Measurements from ENCODE around the gene THRB. TPM values are rescaled to one million over a fixed set of nuclear protein-coding genes. Genes with fewer than 3 reads are reported as not detected.

Gene THRB
- total and polyA plus RNA-seq, 2 donors (not counting 3 experiments of a cell fraction or from before 2014, with no cell fraction given), result 0.06 TPM; not detected in 1

DNA sequence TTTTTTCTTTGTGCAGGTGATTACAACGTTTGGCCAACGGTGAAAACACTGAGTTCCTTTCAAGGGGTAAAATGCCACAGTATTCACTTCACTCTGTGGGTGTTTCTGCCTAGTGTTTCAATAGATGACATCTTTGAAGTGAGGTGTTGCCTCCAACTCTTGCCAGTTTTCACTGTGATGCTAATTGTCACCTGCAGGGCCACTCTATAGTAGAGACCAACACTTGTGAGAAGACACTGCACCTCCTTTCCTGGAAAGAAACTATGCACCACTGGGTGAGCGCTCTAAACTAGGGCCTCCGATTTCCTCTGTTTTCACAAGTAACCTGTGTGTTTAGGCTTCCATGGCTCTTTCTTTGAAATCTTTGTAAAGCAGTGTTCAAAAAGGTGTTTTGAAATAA, 98.3 kb downstream of the THRB start:
- ChIA-PET POLR2A (no interaction called here), CTCF (no interaction called here)
- no peaks in the 10 kb centered on the region for H3K36me3 ChIP-seq (ENCODE audit: control insufficient read depth in 2 of 2, extremely low read depth in 1 of 2, insufficient read depth in 2 of 2, low read length in 2 of 2)
- FAIRE-seq, result no peak
- no peaks in the 10 kb centered on the region for H3K9me1 ChIP-seq (replicated peaks; ENCODE audit: control insufficient read depth, extremely low read depth, insufficient read depth, low read length)
- DNase-seq (ENCODE audit: low read depth, low spot score), result no peak
- no peak overlapping the region for H3K27ac ChIP-seq (ENCODE audit: insufficient read depth, low read depth, low read length)
- peaks cover 0 to 2% of the 10 kb centered on the region in 2 experiments for H3K27me3 ChIP-seq (ENCODE audit: control insufficient read depth in 2 of 2, insufficient read depth in 2 of 2, low read length in 2 of 2)
- no peak overlapping the region for H2AFZ ChIP-seq (ENCODE audit: low read depth, low read length)
- no peak overlapping the region for H3K9ac ChIP-seq (replicated peaks; ENCODE audit: extremely low read depth, insufficient read depth, low read length)
- no peaks in the 10 kb centered on the region for H3K9me3 ChIP-seq (replicated peaks; ENCODE audit: control insufficient read depth, insufficient read depth, low read length)
- TF ChIP-seq, protein P1, sequence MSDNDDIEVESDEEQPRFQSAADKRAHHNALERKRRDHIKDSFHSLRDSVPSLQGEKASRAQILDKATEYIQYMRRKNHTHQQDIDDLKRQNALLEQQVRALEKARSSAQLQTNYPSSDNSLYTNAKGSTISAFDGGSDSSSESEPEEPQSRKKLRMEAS (IDR thresholded peaks at IDR 0.05; ENCODE audit: insufficient read depth, insufficient read length), result no peak
- TF ChIP-seq JUN (IDR thresholded peaks at IDR 0.05; ENCODE audit: borderline replicate concordance, insufficient read depth, insufficient read length, low read depth) (no peak), POLR2A (IDR thresholded peaks at IDR 0.05; ENCODE audit: low read depth, low read length) (no peak), GATA2 (IDR thresholded peaks at IDR 0.05; ENCODE audit: insufficient read depth, insufficient read length, low read depth, low read length) (no peak), POLR2AphosphoS5 (IDR thresholded peaks at IDR 0.05; ENCODE audit: insufficient read depth, low read depth, low read length) (no peak), MYC (IDR thresholded peaks at IDR 0.05; ENCODE audit: low read depth, low read length) (no peak), FOS (IDR thresholded peaks at IDR 0.05; ENCODE audit: borderline replicate concordance, insufficient read depth, low read length) (no peak), EZH2 (IDR thresholded peaks at IDR 0.05; ENCODE audit: borderline replicate concordance, low read depth, low read length, severe bottlenecking) (no peak)
- TF ChIP-seq, protein P2, sequence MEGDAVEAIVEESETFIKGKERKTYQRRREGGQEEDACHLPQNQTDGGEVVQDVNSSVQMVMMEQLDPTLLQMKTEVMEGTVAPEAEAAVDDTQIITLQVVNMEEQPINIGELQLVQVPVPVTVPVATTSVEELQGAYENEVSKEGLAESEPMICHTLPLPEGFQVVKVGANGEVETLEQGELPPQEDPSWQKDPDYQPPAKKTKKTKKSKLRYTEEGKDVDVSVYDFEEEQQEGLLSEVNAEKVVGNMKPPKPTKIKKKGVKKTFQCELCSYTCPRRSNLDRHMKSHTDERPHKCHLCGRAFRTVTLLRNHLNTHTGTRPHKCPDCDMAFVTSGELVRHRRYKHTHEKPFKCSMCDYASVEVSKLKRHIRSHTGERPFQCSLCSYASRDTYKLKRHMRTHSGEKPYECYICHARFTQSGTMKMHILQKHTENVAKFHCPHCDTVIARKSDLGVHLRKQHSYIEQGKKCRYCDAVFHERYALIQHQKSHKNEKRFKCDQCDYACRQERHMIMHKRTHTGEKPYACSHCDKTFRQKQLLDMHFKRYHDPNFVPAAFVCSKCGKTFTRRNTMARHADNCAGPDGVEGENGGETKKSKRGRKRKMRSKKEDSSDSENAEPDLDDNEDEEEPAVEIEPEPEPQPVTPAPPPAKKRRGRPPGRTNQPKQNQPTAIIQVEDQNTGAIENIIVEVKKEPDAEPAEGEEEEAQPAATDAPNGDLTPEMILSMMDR (IDR thresholded peaks at IDR 0.05; ENCODE audit: extremely low read depth in 1 of 2, insufficient read depth in 1 of 2, low read depth in 1 of 2, low read length in 2 of 2), result no peak
- no peak overlapping the region for H3K4me2 ChIP-seq (ENCODE audit: insufficient read depth, low read length)
- no peak overlapping the region for H3K4me3 ChIP-seq (replicated peaks in 1 of 3; ENCODE audit: insufficient read depth in 1 of 3, low read depth in 1 of 3, low read length in 3 of 3)
- no peaks in the 10 kb centered on the region for H3K79me2 ChIP-seq (ENCODE audit: control insufficient read depth, insufficient read depth, low read length)
- H3K4me1 ChIP-seq (ENCODE audit: control insufficient read depth, extremely low read depth, insufficient read depth, low read length), result no peaks in the 10 kb centered on the region
- intact Hi-C loops (cut with micrococcal nuclease), result no loop called here
- H4K20me1 ChIP-seq (replicated peaks; ENCODE audit: control insufficient read depth, extremely low read depth, insufficient read depth, low read length), result no peaks in the 10 kb centered on the region
- dilution Hi-C loops (cut with MboI; ENCODE audit: extremely low pct_ligation_motif_present, low sequenced_read_pairs), result no loop called here
- BruUV-seq (replicated peaks), result no TSS peak

Measured in endothelial cell of umbilical vein (primary cell).